ENCODE results near the gene FUT7.

The FUT7 gene, protein sequence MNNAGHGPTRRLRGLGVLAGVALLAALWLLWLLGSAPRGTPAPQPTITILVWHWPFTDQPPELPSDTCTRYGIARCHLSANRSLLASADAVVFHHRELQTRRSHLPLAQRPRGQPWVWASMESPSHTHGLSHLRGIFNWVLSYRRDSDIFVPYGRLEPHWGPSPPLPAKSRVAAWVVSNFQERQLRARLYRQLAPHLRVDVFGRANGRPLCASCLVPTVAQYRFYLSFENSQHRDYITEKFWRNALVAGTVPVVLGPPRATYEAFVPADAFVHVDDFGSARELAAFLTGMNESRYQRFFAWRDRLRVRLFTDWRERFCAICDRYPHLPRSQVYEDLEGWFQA

DNA sequence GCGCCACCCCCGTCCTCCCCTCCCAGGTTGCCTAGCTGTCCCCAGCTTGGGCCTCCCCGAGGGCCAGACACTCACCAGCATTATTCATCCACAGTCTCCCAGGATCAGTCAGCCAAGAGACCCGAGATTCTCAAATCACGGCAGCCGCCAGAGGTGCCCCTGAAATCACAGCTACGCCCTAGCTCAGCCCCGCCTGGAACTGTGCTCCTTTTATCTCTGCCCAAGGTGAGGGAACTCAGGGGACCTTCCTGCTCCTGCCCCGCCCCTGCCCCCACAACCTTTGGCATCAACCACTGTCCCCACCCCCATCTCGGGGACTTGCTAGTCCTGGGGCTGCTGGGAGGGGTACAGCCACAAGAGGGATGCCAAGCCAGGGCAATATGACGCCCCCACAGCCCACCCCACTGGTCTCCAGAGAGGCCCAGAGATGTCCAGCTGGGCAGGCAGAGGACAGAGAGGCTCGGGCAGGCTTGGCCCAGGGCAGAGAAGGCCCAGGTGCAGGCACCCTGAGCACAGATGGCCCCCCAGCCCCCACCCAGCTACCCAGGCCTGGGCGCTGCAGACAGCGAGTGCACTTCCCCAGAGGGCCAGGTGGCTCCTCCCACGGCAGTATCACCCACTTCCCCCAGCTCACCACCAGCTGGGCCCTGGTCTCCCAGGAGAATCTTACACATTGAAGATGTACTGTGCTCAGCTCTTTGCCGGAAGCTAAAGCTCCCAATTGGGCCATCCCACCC is at the start of gene FUT7:
TSS of gene FUT7 (minus strand) at position 185 of the 737 bp plus-strand sequence. CDS start at position 88, 97 bp downstream.
- TF ChIP-seq CTCF (IDR thresholded peaks at IDR 0.05) = no peak

GRCh38 chr9:137080260-137081122 is 48.6 kb upstream of the FUT7 start:
- no peak for TF ChIP-seq CTCF (IDR thresholded peaks at IDR 0.05)

DNA sequence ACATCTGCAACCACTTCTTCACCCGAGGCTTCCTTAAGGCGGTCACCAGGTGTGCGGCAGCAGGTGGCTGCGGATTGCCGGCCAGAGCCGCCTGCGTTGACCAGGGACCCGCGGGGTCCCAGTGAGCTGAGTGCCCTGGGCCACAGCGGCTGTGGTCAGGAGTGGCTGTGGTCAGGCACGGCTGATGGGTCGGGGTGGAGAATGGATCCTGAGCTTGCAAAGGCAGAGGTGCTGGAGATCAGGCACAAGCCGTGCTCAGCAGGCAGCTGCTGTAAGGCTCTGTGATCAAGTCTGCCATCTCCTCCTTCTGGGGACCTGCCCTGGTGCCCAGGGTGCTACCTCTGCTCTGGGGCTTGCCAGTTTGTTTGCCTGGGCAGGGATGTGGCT is 47.5 kb upstream of the FUT7 start:
- TF ChIP-seq CTCF (IDR thresholded peaks at IDR 0.05) = no peak

- TF ChIP-seq CTCF (IDR thresholded peaks at IDR 0.05) = no peak
These were observed 47.0 kb upstream of the FUT7 start for GRCh38 chr9:137078701-137079400.

GRCh38 chr9:137077758-137078693 is 46.1 kb upstream of the FUT7 start:
- no peak for TF ChIP-seq CTCF (IDR thresholded peaks at IDR 0.05)

GRCh38 chr9:137077010-137077747 is 45.3 kb upstream of the FUT7 start, which contains the start of gene UAP1L1:
Gene UAP1L1 (plus strand): TSS chr9:137077517. CDS start chr9:137077533, 16 bp downstream.
- TF ChIP-seq CTCF (IDR thresholded peaks at IDR 0.05) = no peak

All from LNCAP (cell line).